Measurements from ENCODE around the gene PTPRM. TPM values are rescaled to one million over a fixed set of nuclear protein-coding genes. Genes with fewer than 3 reads are reported as not detected.

The PTPRM gene
- total RNA-seq, 1 experiment from 2014 or later: 42.3 TPM

DNA sequence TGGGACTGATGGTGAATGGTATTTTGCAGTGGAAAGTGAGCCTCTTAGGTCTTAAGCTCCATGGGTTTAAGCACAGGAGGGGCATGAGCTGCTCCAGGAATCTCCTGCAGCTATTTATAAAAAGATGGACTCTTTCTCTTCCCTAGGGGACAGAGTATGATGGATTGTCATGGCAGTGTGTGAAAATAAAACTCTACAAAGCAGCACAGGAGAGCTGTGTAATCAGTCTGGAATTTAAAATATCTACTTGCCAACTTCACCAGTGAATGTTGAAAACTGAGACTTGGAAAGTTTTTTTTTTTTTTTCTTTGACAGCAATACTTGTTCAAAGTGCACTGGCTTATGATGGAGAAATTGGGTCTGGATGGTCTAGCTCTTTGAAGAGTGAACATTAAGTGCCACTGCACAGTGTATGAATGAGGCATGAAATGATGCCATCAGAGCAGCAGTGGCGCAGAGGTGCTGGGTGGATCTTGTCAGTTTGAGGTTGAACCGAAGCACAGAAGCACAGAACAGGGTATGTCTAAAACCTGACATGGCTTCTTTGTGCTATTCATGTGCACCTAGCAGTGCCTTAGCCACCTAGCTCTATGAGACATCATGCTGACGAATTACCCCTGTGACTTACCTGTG is 245.4 kb downstream of the PTPRM start:
- intact Hi-C loops (cut with micrococcal nuclease; ENCODE audit: unreplicated experiment): no loop called here
- Mint-ChIP-seq H3K4me1 (ENCODE audit: low read depth, unreplicated experiment) (peaks cover 14% of the 10 kb centered on the region), H3K9me3 (ENCODE audit: low read depth, unreplicated experiment) (peaks cover 11% of the 10 kb centered on the region), H3K36me3 (ENCODE audit: insufficient read depth, unreplicated experiment) (no peaks in the 10 kb centered on the region), H3K4me3 (ENCODE audit: low read depth, unreplicated experiment) (no peak overlapping the region), H3K27me3 (ENCODE audit: unreplicated experiment) (no peaks in the 10 kb centered on the region), H3K27ac (ENCODE audit: unreplicated experiment) (no peak overlapping the region)
- no peak for DNase-seq
- TF ChIP-seq, protein P1, sequence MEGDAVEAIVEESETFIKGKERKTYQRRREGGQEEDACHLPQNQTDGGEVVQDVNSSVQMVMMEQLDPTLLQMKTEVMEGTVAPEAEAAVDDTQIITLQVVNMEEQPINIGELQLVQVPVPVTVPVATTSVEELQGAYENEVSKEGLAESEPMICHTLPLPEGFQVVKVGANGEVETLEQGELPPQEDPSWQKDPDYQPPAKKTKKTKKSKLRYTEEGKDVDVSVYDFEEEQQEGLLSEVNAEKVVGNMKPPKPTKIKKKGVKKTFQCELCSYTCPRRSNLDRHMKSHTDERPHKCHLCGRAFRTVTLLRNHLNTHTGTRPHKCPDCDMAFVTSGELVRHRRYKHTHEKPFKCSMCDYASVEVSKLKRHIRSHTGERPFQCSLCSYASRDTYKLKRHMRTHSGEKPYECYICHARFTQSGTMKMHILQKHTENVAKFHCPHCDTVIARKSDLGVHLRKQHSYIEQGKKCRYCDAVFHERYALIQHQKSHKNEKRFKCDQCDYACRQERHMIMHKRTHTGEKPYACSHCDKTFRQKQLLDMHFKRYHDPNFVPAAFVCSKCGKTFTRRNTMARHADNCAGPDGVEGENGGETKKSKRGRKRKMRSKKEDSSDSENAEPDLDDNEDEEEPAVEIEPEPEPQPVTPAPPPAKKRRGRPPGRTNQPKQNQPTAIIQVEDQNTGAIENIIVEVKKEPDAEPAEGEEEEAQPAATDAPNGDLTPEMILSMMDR (IDR thresholded peaks at IDR 0.05; ENCODE audit: unreplicated experiment): no peak
- CTCF ChIA-PET: interaction anchor here (0.7 kb wide), 3 partner anchors 109 to 701 kb away, joined by 3 to 6 read pairs (median 4); no protein-coding TSS in a partner anchor
- no TSS peak for BruUV-seq (replicated peaks)

DNA sequence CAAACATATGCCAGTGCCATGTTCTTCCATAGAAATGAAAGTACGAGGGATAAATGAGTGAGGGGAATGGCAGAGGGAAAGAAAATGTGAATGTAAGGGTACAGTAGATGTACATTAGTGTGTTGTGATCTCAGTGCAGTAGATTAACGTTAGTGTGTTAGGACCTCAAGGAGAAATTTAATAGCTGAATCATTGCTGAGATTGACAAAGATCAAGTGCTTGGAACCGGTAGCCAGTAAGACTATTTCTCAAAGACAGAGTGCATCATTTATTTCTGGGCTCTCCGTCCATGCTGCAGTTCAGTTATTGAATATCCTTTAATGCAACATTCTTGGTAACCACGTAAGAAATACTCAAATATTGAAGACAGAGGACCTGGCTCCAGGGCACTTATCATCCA is 246.0 kb downstream of the PTPRM start:
- BruUV-seq (replicated peaks): no TSS peak
- no peak overlapping the region for H3K4me3 Mint-ChIP-seq (ENCODE audit: low read depth, unreplicated experiment)

DNA sequence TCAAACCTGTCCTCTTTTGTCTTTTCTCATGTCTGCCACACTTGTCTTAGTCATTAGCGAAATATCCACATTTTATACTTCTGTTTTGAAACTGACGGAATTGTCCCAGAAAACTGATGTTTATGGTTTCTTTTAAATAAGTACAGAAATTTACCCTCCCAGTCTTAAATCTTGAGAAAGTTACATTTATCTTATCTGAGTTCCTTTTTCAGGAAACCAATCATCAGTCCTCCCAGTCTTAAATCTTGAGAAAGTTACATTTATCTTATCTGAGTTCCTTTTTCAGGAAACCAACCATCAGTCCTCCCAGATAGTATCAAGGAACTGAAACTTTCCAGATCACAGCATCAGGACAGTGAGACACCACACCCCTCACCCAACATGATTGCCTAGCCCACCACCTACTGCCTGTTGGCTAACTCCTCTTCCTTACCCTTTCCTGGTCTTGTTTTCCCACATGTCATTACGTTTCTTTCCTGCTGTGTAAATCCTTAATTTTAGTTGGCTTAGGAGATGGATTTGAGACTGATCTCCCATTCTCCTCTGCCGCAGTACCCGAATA is 247.7 kb downstream of the PTPRM start:
- H3K4me1 Mint-ChIP-seq (ENCODE audit: low read depth, unreplicated experiment): peaks cover 14% of the 10 kb centered on the region
- no peak for DNase-seq
- no peaks in the 10 kb centered on the region for H3K27me3 Mint-ChIP-seq (ENCODE audit: unreplicated experiment)
- peaks cover 11% of the 10 kb centered on the region for H3K9me3 Mint-ChIP-seq (ENCODE audit: low read depth, unreplicated experiment)
- H3K27ac Mint-ChIP-seq (ENCODE audit: unreplicated experiment): no peak overlapping the region
- no peak overlapping the region for H3K4me3 Mint-ChIP-seq (ENCODE audit: low read depth, unreplicated experiment)
- H3K36me3 Mint-ChIP-seq (ENCODE audit: insufficient read depth, unreplicated experiment): no peaks in the 10 kb centered on the region
- intact Hi-C loops (cut with micrococcal nuclease; ENCODE audit: unreplicated experiment): no loop called here
- CTCF ChIA-PET: no interaction called here
- BruUV-seq (replicated peaks): no TSS peak
- TF ChIP-seq, protein P1 (IDR thresholded peaks at IDR 0.05; ENCODE audit: unreplicated experiment): no peak

More for the DNA sequence above, 246.0 kb downstream of the PTPRM start:
- TF ChIP-seq, protein P1 (IDR thresholded peaks at IDR 0.05; ENCODE audit: unreplicated experiment): no peak
- CTCF ChIA-PET: no interaction called here
- no peaks in the 10 kb centered on the region for H3K36me3 Mint-ChIP-seq (ENCODE audit: insufficient read depth, unreplicated experiment)
- H3K27me3 Mint-ChIP-seq (ENCODE audit: unreplicated experiment): no peaks in the 10 kb centered on the region
- intact Hi-C loops (cut with micrococcal nuclease; ENCODE audit: unreplicated experiment): no loop called here
- H3K27ac Mint-ChIP-seq (ENCODE audit: unreplicated experiment): no peak overlapping the region
- H3K4me1 Mint-ChIP-seq (ENCODE audit: low read depth, unreplicated experiment): peaks cover 14% of the 10 kb centered on the region
- DNase-seq: no peak
- peaks cover 11% of the 10 kb centered on the region for H3K9me3 Mint-ChIP-seq (ENCODE audit: low read depth, unreplicated experiment)

DNA sequence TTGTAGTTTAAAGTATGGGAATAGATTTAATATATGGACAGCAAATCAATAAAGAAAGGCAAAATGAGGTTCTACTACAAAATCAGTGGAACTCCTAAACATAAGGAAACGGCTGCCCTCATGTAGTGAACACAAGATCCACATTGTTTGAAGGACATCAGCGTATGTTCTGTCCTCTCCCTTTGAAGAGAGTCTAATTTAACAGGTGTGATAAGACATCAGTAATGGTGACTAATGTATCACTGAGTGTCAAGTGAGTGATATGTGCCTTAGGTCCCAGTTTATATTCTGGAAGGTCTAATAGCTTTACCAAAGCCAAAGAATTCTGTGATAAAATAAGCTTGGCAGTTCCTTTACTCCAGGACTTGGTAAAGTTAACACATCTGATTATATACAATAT is 248.7 kb downstream of the PTPRM start:
- H3K4me3 Mint-ChIP-seq (ENCODE audit: low read depth, unreplicated experiment): no peak overlapping the region

More for the DNA sequence above, 248.7 kb downstream of the PTPRM start:
- intact Hi-C loops (cut with micrococcal nuclease; ENCODE audit: unreplicated experiment): no loop called here
- H3K27me3 Mint-ChIP-seq (ENCODE audit: unreplicated experiment): no peaks in the 10 kb centered on the region
- no peak for DNase-seq
- H3K27ac Mint-ChIP-seq (ENCODE audit: unreplicated experiment): no peak overlapping the region
- H3K36me3 Mint-ChIP-seq (ENCODE audit: insufficient read depth, unreplicated experiment): no peaks in the 10 kb centered on the region
- peaks cover 14% of the 10 kb centered on the region for H3K4me1 Mint-ChIP-seq (ENCODE audit: low read depth, unreplicated experiment)
- BruUV-seq (replicated peaks): no TSS peak
- TF ChIP-seq, protein P1 (IDR thresholded peaks at IDR 0.05; ENCODE audit: unreplicated experiment): no peak
- CTCF ChIA-PET: no interaction called here
- peaks cover 11% of the 10 kb centered on the region for H3K9me3 Mint-ChIP-seq (ENCODE audit: low read depth, unreplicated experiment)

All from Calu3 (cell line).